ENCODE measurements around the gene CBL. TPM values are rescaled to one million over a fixed set of nuclear protein-coding genes. Genes with fewer than 3 reads are reported as not detected.

Gene CBL
- total RNA-seq, 4 donors from 2014 or later = 18.1 to 27.4 (median 22.2) TPM

- no peak for TF ChIP-seq CTCF (IDR thresholded peaks at IDR 0.05; ENCODE audit: low read depth)
Observed at GRCh38 chr11:119285431-119285830, 79.3 kb downstream of the CBL start.

- TF ChIP-seq CTCF (IDR thresholded peaks at IDR 0.05; ENCODE audit: low read depth) = no peak
Observed at GRCh38 chr11:119288219-119288618, 82.1 kb downstream of the CBL start.

GRCh38 chr11:119290894-119291497 is 84.9 kb downstream of the CBL start:
- TF ChIP-seq CTCF (IDR thresholded peaks at IDR 0.05; ENCODE audit: low read depth) = no peak

GRCh38 chr11:119293461-119293860 is 87.3 kb downstream of the CBL start:
- no peak for TF ChIP-seq CTCF (IDR thresholded peaks at IDR 0.05; ENCODE audit: low read depth)

- no peak for TF ChIP-seq CTCF (IDR thresholded peaks at IDR 0.05; ENCODE audit: low read depth)
Observed at GRCh38 chr11:119295178-119295577, 89.0 kb downstream of the CBL start.

GRCh38 chr11:119297938-119298337 is 91.8 kb downstream of the CBL start:
- TF ChIP-seq CTCF (IDR thresholded peaks at IDR 0.05; ENCODE audit: low read depth) = no peak

- no peak for TF ChIP-seq CTCF (IDR thresholded peaks at IDR 0.05; ENCODE audit: low read depth)
Observed at GRCh38 chr11:119298726-119299125, 92.6 kb downstream of the CBL start.
